Spinal cord (tissue), 10 donors: ENCODE measurements around the gene UBE2L3. TPM values are rescaled to one million over a fixed set of nuclear protein-coding genes. Genes with fewer than 3 reads are reported as not detected.

Experiments
- DNase-seq, 6 donors: peaks; one replicate each; pipeline versions ENCODE4 v3.0.0 to v3.0.0-alpha.2; 2013 to 2015; ENCODE audit warnings: low spot score in 6 of 6, low read depth in 4 of 6
- H3K27ac ChIP-seq: one replicate; pipeline ENCODE4 v1.5.1; 2013; ENCODE audit warnings: low read depth, low read length, control low read depth
- H3K27me3 ChIP-seq: one replicate; pipeline ENCODE4 v1.6.1; 2013; ENCODE audit warnings: low read length; ENCODE audit not compliant: control insufficient read depth, insufficient read depth
- H3K36me3 ChIP-seq: one replicate; pipeline ENCODE4 v1.6.1; 2013; ENCODE audit warnings: low read length; ENCODE audit not compliant: control insufficient read depth, insufficient read depth
- H3K4me1 ChIP-seq: one replicate; pipeline ENCODE4 v1.6.1; 2013; ENCODE audit warnings: low read length; ENCODE audit not compliant: control insufficient read depth, insufficient read depth
- H3K4me3 ChIP-seq: one replicate; pipeline ENCODE4 v1.5.1; 2013; ENCODE audit warnings: low read depth, low read length, control low read depth
- H3K9me3 ChIP-seq: one replicate; pipeline ENCODE4 v1.6.1; 2013; ENCODE audit warnings: low read length; ENCODE audit not compliant: control insufficient read depth, insufficient read depth
- WGBS: methylation state at CpG from one replicate; pipeline ENCODE4 v1.1.5; 2013; ENCODE audit warnings: missing lambda C conversion rate; ENCODE audit not compliant: insufficient coverage; 5-methylcytosine and 5-hydroxymethylcytosine counted together
- polyA plus RNA-seq, 2 donors: library from polyadenylated mRNA; unstranded; fragments of 120-200 nt; gene quantifications; one replicate each; pipeline ENCODE4 v1.2.1, GENCODE V29; 2013; ENCODE audit not compliant: insufficient read length in 2 of 2
- small RNA-seq: library from RNA; depleted of rRNA; stranded (forward); fragments of <200 nt; gene quantifications from one replicate; pipeline ENCODE3, GENCODE V24; 2014; ENCODE audit warnings: low replicate concordance
- total RNA-seq, 2 donors: library from RNA; depleted of rRNA in 1 of 2; stranded (reverse); fragments of 120-200 nt in 1 of 2; fragments of >200 nt in 1 of 2; gene quantifications; one replicate each; pipeline versions ENCODE4 v1.2.3 to v1.2.4, GENCODE V29; 2013 to 2014
- donor health status: healthy.

Gene UBE2L3
- total and polyA plus RNA-seq, 4 donors: 34.1 to 75.3 (median 57.2) TPM

DNA sequence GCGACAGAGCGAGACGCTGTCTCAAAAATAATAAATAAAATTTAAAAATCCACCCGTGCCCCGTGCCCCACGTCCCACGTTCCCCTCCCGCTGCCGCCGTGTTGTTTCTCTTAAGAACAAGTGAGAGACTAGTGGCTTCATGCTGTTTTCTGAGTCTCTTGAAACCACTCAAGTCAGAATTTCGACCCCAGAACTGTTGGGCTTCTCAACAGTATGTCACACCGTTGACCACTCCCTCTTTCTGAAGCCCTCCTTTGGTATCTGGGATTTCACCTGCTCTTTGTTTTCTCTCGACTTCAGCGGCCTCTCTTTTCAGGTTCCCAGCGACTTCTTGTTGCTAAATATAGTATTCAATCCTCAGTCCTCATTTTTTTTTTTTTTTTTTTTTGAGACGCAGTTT lies 99.3 kb downstream of the UBE2L3 start:
- Histone ChIP-seq H3K27ac (no peak overlapping the region), H3K36me3 (peaks cover 24% of the 10 kb centered on the region), H3K9me3 (no peaks in the 10 kb centered on the region), H3K27me3 (no peaks in the 10 kb centered on the region), H3K4me3 (peak overlapping the region; percentile 90), H3K4me1 (peaks cover 17% of the 10 kb centered on the region)
- 40% methylated on average over 12 of the region's 16 CpGs for WGBS
- no peak for DNase-seq

DNA sequence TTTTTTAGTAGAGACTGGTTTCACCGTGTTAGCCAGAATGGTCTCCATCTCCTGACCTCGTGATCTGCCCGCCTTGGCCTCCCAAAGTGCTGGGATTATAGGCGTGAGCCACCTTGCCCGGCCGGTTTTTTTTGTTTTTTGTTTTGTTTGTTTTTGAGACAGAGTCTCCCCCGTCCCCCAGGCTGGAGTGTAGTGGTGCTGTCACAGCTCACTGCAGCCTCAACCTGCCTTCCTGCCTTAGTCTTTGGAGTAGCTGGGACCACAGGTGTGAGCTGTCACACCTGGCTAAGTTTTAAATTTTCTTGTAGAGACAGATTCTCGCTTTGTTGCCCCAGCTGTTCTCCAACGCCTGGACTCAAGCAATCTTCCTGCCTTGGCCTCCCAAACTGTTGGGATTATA lies 101.5 kb downstream of the UBE2L3 start:
- Histone ChIP-seq H3K4me3 (no peak overlapping the region), H3K27me3 (no peaks in the 10 kb centered on the region), H3K36me3 (peaks cover 46% of the 10 kb centered on the region), H3K4me1 (peaks cover 17% of the 10 kb centered on the region), H3K9me3 (no peaks in the 10 kb centered on the region), H3K27ac (no peak overlapping the region)
- WGBS: 89% methylated on average over 4 of the region's 9 CpGs
- no peak for DNase-seq

DNA sequence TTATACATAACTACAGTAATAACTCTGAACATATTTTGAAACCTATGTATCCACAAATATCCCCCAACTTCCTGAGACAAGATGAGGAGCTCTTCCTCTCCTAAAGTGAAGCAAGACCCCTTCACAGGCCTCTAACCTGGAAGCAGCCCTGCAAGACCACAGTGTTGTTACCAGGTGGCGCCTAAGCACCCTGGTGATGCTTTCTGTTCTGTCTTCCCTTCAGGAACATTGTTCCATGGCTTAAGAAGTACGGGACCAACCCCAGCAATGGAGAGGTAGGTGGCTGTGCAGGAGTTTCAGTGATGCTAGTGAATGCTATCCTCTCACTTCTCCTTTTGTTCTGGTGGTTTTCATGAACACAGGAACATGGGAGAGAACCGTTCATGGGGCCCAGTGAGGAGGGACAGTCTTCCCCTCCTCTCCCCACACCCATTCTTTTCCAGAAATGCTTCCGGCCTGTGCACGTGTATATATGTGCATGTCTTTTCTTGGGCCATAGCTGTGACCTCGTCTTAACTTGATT lies 104.7 kb downstream of the UBE2L3 start:
- Histone ChIP-seq H3K4me1 (peaks cover 2% of the 10 kb centered on the region), H3K36me3 (peaks cover 71% of the 10 kb centered on the region), H3K4me3 (no peak overlapping the region), H3K9me3 (no peaks in the 10 kb centered on the region), H3K27ac (no peak overlapping the region), H3K27me3 (no peaks in the 10 kb centered on the region)
- WGBS: 80% methylated on average over 2 of the region's 6 CpGs
- DNase-seq: no peak

Small RNA genes lying within 50 kb of the gene (small RNA-seq; reads per million reads assigned to genes)
- 4.8 reads per million, percentile 94 among the genes with 10 or more reads in this experiment for gene MIR301B
- not detected for gene RF00492
- not detected for gene RN7SKP221

Other genes with a start within 250 kb of the UBE2L3 start
- under 1 TPM; 0.22 to 0.40 TPM for gene RIMBP3B, start 184.0 kb upstream of the UBE2L3 start, total RNA-seq
- not detected for gene RIMBP3B, start 184.0 kb upstream of the UBE2L3 start, polyA plus RNA-seq
- gene HIC2, start 150.3 kb upstream of the UBE2L3 start, total RNA-seq: 1 to 10 TPM; 3.6 to 5.7 TPM
- gene HIC2, start 150.3 kb upstream of the UBE2L3 start, polyA plus RNA-seq: 1 to 10 TPM; 7.1 to 8.4 TPM
- gene TMEM191C, start 100.3 kb upstream of the UBE2L3 start, total RNA-seq: 1 to 10 TPM; 3.9 to 4.7 TPM
- gene TMEM191C, start 100.3 kb upstream of the UBE2L3 start, polyA plus RNA-seq: 10 to 100 TPM; 12.4 to 23.9 TPM
- under 1 TPM; 0.30 to 0.39 TPM for gene RIMBP3C, start 16.3 kb upstream of the UBE2L3 start, total RNA-seq
- gene RIMBP3C, start 16.3 kb upstream of the UBE2L3 start, polyA plus RNA-seq: under 1 TPM; 0.70 to 0.83 TPM
- gene YDJC, start 62.3 kb downstream of the UBE2L3 start, total RNA-seq: 1 to 10 TPM; 5.0 to 10.0 TPM
- 10 to 100 TPM; 17.0 to 17.6 TPM for gene YDJC, start 62.3 kb downstream of the UBE2L3 start, polyA plus RNA-seq
- gene CCDC116, start 65.0 kb downstream of the UBE2L3 start, total RNA-seq: under 1 TPM; 0.20 to 0.28 TPM
- gene CCDC116, start 65.0 kb downstream of the UBE2L3 start, polyA plus RNA-seq: 1 to 10 TPM in 1 of 2 donors, under 1 TPM in 1; 0.63 to 1.1 TPM
- 10 to 100 TPM in 1 of 2 donors, 1 to 10 TPM in 1; 6.9 to 14.1 TPM for gene SDF2L1, start 74.6 kb downstream of the UBE2L3 start, total RNA-seq
- gene SDF2L1, start 74.6 kb downstream of the UBE2L3 start, polyA plus RNA-seq: 10 to 100 TPM; 16.6 to 21.9 TPM
- gene PPIL2, start 98.3 kb downstream of the UBE2L3 start, total RNA-seq: 10 to 100 TPM; 17.1 to 30.5 TPM
- gene PPIL2, start 98.3 kb downstream of the UBE2L3 start, polyA plus RNA-seq: 10 to 100 TPM; 43.6 to 51.5 TPM
- 10 to 100 TPM; 12.9 to 16.0 TPM for gene YPEL1, start 168.1 kb downstream of the UBE2L3 start, total RNA-seq
- 10 to 100 TPM; 18.1 to 20.6 TPM for gene YPEL1, start 168.1 kb downstream of the UBE2L3 start, polyA plus RNA-seq